ENCODE measurements around the gene ZNF654.

ZNF654 gene

DNA sequence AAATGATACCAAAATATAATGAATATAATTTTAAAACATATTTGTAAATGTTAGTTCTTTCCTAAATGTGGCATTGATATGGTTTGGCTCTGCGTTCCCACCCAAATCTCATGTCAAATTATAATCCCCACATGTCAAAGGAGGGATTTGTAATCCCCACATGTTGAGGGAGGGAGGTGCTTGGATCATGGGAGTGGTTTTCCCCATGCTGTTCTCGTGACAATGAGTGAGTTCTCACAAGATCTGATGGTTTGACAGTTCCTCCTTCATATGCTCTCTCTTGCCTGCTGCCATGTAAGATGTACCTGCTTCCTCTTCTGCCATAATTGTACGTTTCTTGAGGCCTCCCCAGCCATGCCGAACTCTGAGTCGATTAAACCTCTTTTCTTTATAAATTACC lies 12.3 kb upstream of the ZNF654 start:
- Histone ChIP-seq H3K9me3 (no peaks in the 10 kb centered on the region), H3K27me3 (no peaks in the 10 kb centered on the region), H3K36me3 (no peaks in the 10 kb centered on the region), H3K4me1 (no peaks in the 10 kb centered on the region), H3K4me3 (ENCODE audit: low read depth, low read length) (no peak overlapping the region)
- TF ChIP-seq, protein P1, sequence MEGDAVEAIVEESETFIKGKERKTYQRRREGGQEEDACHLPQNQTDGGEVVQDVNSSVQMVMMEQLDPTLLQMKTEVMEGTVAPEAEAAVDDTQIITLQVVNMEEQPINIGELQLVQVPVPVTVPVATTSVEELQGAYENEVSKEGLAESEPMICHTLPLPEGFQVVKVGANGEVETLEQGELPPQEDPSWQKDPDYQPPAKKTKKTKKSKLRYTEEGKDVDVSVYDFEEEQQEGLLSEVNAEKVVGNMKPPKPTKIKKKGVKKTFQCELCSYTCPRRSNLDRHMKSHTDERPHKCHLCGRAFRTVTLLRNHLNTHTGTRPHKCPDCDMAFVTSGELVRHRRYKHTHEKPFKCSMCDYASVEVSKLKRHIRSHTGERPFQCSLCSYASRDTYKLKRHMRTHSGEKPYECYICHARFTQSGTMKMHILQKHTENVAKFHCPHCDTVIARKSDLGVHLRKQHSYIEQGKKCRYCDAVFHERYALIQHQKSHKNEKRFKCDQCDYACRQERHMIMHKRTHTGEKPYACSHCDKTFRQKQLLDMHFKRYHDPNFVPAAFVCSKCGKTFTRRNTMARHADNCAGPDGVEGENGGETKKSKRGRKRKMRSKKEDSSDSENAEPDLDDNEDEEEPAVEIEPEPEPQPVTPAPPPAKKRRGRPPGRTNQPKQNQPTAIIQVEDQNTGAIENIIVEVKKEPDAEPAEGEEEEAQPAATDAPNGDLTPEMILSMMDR (IDR thresholded peaks at IDR 0.05; ENCODE audit: low read depth, low read length) = no peak
- no peak for DNase-seq

DNA sequence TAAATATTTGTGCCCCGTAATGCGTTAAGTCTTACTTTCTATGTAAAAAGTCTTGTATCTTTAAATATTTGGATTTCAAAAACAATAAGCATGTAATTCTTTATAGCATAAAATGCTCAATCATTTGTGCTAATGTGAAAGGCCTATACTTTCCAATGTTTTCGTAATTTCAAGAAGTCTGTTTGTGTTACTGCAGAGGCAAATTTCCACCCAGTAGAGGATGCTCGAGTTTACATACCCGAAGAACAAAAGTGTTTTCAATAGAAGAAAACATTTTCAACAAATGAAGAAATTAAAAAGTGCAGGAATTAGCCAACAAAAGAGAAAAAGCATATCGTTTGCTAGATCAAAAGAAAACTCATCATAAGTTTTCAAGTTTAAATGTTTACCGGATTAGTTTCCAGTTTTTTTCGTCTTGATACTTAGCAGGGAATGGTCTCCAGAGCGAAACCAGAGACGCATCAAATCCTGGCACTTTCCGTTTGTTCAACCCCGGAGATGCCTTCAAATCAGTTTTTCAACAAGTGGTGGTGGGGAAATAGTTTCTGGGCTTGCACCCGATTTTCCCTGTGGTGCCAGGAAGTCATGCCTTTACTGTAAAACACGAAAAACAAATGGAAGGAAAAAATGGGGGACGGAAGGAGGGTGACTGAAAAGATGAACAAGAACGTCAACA lies 1.3 kb upstream of the ZNF654 start:
- Histone ChIP-seq H3K4me1 (no peaks in the 10 kb centered on the region), H3K9me3 (no peaks in the 10 kb centered on the region), H3K4me3 (ENCODE audit: low read depth, low read length) (peak overlapping the region; percentile 86), H3K27me3 (no peaks in the 10 kb centered on the region), H3K36me3 (peaks cover 22% of the 10 kb centered on the region)
- DNase-seq = no peak
- TF ChIP-seq, protein P1 (IDR thresholded peaks at IDR 0.05; ENCODE audit: low read depth, low read length) = peak; percentile 17

DNA sequence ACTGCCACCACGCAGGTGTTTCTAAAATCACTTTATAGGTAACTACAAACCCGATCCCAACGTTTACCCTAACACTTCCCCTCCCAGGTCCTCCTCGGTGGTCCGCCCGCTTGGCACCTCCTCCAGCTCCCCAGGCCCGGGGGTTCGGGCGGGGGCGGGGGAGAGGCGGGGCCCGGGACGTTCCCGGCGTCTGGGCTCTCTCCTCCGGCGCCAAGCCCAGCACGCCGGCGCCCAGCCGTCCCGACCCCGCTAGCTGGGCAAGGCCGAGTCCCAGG lies 812 bp upstream of the ZNF654 start:
- Histone ChIP-seq H3K9me3 (no peaks in the 10 kb centered on the region), H3K4me1 (no peaks in the 10 kb centered on the region), H3K4me3 (ENCODE audit: low read depth, low read length) (peak overlapping the region; percentile 86), H3K27me3 (no peaks in the 10 kb centered on the region), H3K36me3 (peaks cover 22% of the 10 kb centered on the region)
- TF ChIP-seq, protein P1 (IDR thresholded peaks at IDR 0.05; ENCODE audit: low read depth, low read length) = no peak
- DNase-seq = no peak

DNA sequence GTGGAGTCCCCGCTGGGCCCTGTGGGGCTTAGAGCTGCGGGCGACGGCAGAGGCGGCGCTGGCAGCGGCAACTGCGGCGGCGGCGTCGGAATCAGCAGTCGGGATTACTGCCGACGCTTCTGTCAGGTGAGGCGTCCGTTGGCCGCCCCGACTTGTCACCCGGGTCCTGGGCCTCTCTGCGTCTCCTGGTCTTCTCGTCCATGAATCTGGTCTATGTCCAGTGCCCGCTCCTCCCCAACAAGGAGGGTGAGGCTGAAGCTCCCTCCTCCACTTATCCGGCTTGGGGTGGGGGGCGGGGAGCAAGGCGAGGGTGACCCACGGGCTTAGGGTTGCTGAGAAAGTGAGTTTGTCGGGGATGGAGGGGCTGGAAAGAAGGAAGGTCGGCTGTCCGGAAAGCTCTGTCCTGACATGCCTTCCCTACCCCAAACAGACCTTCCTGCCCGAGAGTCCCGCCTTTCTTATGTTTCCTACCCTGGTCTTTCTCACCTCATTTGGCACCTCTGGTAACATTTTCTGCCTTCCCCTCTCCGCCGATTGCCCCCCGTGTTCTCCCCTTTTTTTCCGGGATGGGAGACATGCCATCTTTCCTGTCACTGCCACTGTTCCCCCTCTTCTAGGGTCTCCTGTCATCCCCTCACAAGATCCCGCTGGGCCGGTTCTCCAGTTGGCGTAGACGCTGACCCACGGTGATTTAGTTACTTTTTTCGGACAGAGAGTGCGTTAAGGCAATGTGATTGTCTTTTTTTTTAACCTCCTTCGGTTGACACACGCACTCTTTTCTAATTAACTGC lies 520 bp downstream of the ZNF654 start:
- no peaks in the 10 kb centered on the region for H3K4me1 ChIP-seq
- H3K9me3 ChIP-seq = no peaks in the 10 kb centered on the region
- DNase-seq = no peak
- TF ChIP-seq, protein P1 (IDR thresholded peaks at IDR 0.05; ENCODE audit: low read depth, low read length) = no peak
- no peaks in the 10 kb centered on the region for H3K27me3 ChIP-seq
- peak overlapping the region; percentile 88 for H3K4me3 ChIP-seq (ENCODE audit: low read depth, low read length)
- H3K36me3 ChIP-seq = peaks cover 21% of the 10 kb centered on the region

DNA sequence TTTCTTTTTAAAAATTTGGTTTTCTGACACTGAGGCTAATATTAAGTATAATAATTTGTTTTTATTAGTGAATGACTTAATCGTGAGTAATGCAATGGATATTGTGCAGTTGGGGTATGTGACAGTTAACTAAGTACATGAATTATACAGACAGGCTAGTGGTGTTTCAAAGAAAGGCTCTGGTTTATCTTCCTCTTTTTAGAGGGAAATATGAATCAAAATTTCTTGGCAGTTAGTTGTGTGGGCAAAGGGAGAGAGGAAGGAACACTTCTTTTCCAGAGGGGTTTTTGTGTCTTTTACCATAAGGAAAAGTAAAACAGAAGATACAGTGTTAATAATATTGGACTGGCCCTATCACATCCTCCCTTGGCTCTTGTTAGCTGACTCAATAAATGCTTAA lies 2.7 kb downstream of the ZNF654 start:
- peaks cover 9% of the 10 kb centered on the region; the same call in 1 of the 2 replicates for H3K36me3 ChIP-seq
- H3K4me1 ChIP-seq = no peaks in the 10 kb centered on the region
- DNase-seq = no peak
- TF ChIP-seq, protein P1 (IDR thresholded peaks at IDR 0.05; ENCODE audit: low read depth, low read length) = no peak
- H3K27me3 ChIP-seq = no peaks in the 10 kb centered on the region
- H3K4me3 ChIP-seq (ENCODE audit: low read depth, low read length) = no peak overlapping the region
- H3K9me3 ChIP-seq = no peaks in the 10 kb centered on the region

DNA sequence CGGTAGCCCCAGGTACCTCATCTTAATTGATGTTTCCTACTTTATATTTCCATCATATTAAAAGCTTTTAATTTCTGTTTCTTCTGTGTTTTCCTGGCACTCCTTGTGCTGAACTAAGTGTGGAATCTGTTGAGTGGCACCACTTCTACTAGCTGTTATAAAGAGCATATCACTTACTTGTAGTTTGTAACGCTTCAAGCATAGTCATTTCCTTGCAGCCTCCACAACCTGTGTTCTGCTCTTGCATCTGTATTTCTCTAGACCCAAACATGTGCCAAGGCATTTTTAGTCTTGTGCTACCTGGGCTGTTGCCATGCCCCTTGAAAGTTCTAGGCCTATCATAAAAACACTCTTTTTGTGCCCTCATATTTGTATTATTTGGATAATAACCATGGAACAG lies 16.0 kb downstream of the ZNF654 start:
- Histone ChIP-seq H3K4me3 (ENCODE audit: low read depth, low read length) (no peak overlapping the region), H3K36me3 (no peaks in the 10 kb centered on the region), H3K9me3 (no peaks in the 10 kb centered on the region), H3K27me3 (no peaks in the 10 kb centered on the region), H3K4me1 (no peaks in the 10 kb centered on the region)
- TF ChIP-seq, protein P1 (IDR thresholded peaks at IDR 0.05; ENCODE audit: low read depth, low read length) = no peak
- no peak for DNase-seq
